GM19468 (cell line): ENCODE results near the gene ADAM22.
"Not testable (repeated sequence)": the region's sequence is repeated elsewhere in the genome, so short reads cannot be mapped to it uniquely, and the experiment has no call there.

Source experiments
- ATAC-seq: cut with Tn5 transposase; IDR thresholded peaks from one replicate; pipeline ENCODE4 v1.9.1; 2021; ENCODE audit warnings: mild to moderate bottlenecking, moderate library complexity, moderate number of reproducible peaks; ENCODE audit not compliant: unreplicated experiment; ENCODE audit errors: extremely low read depth

The ADAM22 gene

DNA sequence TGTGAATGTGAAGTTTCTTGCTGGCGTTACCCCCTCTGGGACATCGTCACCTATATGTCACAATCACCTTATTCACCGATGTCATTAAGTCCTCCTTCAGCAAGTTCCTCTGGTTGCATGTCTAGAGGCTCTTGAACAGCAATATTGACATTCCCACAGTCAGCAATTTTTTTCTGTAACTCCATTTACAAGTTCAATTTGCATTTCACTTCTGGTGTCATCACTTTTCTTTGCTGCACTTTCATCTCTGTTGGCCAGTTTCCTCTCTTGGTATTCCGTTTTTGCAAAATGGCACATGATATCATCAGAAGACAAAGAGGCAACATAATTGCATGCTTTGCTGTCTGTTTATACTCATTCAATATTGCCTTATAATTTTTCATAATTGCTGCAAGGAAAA lies 216.0 kb downstream of the ADAM22 start:
- no peak for ATAC-seq

DNA sequence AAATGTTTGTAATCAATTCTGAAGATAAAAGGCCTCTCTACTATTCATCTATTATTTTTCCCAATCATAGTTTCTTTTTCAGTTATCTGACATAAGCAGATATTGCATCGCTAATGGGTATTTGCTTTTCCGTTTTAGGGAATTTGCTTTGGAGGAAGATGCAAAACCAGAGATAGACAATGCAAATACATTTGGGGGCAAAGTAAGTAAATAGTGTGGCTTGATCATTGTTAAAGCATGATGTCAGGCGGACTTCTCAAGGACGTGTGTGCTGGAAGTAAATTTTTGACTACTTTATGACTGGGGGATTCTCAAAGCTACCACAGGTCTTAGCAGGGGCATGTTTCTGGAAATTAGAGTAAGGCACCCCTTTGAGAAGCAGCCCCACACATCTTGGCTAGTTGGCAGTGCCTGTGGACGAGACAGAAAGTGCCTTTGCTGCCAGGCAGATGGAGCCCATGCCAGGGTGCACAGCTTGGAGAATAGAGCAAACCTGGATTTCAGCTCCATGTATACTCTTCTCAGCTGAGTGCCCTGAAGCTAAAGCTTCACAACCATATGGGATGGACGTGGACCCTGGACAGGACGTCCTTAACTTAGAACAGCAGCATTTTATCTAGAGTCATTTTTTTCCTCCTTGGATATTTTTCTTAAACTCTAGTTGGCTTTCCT lies 217.2 kb downstream of the ADAM22 start:
- ATAC-seq, result no peak

DNA sequence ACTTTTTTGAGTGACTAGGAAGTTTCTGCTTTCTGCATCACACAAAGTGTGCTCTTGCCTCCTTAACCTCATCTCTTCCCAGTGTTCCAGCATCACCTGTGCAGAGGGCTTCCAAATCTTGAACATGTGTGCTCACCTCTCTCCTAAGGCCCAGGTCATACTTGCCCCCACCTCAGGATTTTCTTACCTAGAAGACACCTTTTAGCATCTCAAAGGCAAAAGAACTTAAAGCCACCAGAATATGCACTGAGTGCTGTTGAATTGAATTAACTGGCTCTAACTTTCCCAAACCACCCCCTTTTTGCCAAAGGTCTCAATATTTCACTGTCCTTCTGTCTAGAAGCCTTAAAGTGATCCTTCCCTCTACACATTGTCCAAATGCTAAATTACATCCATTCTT lies 219.3 kb downstream of the ADAM22 start:
- ATAC-seq, result no peak

DNA sequence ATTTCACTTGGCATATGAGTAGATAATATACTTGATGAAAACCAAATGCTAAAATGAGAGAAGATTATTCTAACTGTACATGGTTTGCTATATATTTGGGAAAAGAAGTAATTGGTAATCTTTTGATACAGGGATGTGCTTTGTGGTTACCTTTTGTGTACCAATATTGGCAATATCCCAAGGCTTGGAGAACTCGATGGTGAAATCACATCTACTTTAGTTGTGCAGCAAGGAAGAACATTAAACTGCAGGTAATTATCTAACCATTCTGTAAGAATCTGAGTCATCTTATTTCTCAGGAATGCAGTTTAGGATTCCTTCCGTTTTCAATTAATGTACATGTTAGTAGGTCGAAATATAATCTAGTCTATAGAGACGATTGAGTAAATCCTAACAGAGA lies 221.7 kb downstream of the ADAM22 start:
- no peak for ATAC-seq

DNA sequence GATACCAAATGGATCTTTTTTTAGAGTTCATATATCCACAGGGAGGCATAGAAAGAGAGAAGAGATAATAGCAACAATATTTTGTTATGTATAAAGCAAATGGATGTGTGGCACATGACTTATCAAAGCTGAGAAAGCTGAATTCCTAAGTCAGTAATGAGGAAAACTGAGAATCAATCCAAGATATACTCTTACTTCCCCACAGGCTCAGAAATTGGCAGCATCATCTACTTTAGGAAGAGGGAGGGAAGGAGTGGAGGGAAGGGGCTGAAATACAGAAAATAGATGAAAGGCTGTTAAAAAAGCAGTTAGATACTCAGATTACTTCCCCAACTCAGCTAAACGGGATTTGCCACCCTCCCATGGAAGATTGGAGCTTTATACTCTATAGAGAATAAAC lies 222.3 kb downstream of the ADAM22 start:
- no peak for ATAC-seq

DNA sequence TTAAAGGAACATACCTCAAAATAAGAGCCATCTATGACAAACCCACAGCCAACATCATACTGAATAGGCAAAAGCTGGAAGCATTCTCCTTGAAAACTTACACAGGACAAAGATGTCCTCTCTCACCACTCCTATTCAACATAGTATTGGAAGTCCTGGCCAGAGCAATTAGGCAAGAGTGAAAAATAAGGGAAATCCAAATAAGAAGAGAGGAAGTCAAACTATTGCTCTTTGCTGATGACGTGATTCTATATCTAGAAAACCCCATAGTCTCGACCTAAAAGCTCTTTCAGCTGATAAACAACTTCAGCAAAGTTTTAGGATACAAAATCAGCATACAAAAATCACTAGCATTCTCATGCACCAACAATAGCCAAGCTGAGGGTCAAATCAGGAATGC lies 225.7 kb downstream of the ADAM22 start:
- ATAC-seq, result not testable (repeated sequence)

DNA sequence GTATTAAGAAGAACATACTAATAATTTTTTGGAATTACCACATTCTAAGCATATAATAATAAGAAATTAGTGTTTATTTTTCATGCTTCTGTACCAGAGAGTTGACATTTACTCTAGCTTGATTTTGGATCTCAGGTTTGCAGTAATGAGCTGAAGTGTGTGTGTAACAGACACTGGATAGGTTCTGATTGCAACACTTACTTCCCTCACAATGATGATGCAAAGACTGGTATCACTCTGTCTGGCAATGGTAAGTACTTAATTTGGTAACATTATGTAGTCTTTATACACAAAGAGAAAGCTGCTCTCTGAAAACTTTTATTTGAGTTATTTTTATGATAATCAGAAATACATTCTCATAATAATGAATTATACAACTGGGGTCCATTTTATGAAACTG lies 231.6 kb downstream of the ADAM22 start:
- no peak for ATAC-seq

DNA sequence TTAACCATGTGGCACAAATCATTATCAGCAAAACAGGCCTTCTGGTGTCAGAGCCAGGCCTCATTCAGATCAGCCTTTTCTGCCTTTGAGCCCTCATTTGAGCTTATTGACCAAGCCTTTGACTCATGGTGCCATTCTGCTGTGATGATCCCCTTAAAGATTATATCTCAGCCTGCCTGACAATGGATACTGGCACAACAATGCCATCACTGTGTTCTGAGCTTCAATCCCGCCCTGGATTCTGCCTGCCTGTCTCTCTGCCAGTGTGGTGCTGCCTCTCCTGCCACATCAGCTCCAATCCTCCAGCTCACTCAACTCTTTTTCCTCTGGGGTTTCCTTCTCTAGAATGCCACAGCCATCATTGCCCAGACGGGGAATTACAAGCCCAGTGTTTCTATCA lies 233.2 kb downstream of the ADAM22 start:
- no peak for ATAC-seq

DNA sequence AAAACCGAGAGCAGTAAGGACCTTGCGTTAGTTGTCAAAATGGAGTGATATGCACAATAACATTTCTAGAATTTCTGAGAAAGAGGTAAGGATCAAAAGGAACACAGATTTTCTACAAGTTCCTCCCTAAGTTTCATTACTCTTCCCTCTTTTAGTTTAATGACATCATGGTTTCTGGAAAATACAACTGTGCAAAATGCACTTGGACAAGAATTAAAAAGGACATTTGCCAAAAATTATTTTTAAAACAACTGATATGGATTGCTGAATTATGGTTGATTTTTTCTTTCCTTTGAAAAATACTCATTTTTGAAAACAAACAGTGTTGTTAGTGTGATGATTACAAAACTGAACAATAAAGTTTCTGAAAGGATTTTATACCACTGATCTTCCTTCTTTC lies 233.7 kb downstream of the ADAM22 start:
- no peak for ATAC-seq

DNA sequence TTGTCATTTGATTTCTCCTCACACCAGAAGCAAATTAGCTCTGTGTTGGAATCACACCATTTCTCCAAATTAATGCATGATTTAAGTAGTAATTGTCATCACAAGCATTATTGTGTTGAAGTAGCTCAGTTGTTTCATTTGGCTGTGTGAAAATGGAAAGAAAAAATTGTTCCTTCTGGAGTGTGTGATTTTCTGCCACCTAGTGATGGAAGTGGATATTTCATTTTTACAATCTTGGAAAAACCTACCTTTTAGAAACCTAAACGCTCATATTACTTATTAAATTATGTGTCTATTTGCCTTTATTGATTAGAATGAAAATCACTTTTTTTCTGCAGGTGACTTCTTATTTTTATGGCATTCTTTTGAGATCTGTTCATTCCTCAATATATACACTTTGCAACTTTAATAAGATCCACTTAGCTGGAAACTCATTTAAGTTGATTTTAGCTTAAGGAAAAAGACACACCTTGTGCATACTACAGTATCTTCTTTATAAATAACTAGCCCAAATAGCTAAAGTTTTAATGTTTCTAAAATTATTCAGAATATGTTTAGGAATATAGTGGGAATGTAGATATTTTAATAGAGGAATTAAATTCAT lies 235.8 kb downstream of the ADAM22 start:
- ATAC-seq, result no peak

DNA sequence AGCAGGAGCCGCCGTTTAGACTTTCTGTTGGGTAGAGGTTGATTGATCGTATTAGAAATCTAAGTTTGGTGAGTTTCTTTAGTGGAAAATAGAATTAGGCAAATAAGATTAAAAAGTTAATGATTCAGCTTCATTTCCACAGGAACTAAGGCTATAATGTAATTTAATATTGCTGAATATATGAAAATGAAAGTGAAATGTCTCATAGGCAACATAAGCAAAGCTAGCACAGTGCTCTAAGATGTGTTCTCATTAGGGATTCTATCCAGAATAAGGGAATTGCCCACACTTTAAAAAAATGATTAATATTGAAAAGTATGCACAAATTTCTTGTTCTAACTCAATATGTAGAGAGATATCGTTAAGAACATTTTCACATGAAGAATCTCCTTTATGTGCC lies 238.8 kb downstream of the ADAM22 start:
- ATAC-seq, result no peak

DNA sequence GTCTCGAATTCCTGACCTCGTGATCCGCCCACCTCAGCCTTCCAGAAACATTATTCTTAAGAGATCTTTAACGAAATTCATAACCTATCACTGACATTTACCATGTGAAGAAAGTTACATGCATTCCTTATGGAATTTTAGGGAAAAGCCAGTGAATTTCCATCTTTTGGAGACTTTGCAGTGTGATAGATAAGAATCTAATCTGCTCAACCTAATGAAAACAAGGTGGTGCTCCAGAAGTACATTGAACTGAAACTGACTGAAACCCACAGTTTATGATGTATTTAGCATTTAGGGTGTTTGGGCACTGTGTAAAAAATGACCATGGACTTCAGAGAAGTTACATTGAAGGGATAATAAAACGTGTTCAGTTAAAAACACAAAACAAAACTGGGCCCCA lies 242.1 kb downstream of the ADAM22 start:
- ATAC-seq, result no peak

DNA sequence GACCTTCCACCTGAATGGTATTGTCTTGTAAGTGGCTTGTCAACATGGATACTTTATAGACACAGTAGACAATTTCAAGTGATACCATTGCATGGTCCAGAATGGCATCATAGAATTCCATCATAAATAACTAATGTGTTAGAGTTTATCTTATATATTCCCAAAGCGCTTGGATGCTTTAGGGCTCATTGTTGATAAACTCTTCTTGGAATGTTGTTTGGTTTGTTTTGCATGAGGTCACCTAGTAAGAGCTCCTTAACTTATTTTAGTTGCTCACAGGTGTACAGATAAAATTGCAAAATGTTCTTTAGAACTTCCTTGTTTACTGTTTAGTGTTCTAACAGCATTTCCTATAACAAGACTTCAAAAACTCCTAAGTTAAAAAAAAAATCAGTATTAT lies 249.0 kb downstream of the ADAM22 start:
- no peak for ATAC-seq

DNA sequence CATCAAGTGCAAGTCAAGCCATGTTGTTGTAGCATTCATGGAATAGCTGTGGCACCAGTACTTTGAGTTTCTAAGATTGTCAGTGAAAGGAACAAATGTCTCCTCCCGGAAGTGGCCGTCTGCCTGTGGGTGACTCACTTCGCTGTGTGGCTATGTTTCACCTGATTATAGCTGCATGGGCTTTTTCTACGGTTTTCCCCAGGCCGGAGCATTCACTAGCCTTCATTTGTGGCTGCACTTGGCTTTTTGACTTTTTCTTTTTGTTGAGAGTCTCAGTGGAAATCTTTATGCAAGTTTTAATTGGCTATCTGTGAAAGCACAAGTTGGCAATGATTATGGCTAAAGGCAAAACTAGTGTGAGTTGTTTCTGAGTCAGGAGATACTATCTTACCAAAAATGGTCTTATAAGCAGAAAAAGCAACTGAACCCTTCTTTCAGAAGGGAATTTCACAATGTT lies 250.8 kb downstream of the ADAM22 start:
- ATAC-seq, result no peak

DNA sequence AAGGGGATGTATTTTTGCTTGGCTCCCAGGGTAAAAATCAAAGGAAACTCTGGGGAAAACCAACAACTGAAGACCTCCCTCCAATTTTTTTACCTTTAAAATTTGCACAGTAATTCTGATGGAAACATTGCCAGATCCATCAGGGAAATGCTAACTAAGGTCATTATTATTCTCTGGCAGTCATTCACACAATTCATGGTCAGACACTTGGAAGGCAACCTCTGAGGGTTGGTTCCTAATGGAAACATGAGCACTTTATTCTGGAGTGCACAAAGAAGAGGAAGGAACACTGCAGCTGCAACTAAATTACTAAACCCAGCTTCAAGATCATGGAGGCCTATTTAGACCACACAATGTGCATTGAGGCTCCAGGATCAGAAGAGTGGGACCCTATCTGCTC lies 251.6 kb downstream of the ADAM22 start:
- ATAC-seq, result no peak

DNA sequence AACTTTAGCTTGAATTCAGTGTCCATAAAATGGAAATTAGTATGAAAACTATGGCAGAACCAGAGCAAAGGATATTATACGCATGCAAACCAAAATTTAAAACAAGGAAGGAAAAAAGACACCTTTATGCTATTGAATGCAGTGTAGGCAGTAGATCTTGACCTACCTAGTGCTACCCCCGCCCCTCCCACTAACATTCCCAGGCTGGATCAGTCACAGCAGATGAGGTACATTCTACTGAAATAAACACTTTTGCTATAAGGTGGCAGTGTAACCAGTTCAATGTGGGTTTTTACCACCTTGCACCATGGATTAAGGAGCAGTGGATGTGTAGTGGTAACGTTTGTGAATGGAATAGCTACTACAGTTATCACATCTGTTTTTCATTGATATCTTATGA lies 257.9 kb downstream of the ADAM22 start:
- no peak for ATAC-seq

DNA sequence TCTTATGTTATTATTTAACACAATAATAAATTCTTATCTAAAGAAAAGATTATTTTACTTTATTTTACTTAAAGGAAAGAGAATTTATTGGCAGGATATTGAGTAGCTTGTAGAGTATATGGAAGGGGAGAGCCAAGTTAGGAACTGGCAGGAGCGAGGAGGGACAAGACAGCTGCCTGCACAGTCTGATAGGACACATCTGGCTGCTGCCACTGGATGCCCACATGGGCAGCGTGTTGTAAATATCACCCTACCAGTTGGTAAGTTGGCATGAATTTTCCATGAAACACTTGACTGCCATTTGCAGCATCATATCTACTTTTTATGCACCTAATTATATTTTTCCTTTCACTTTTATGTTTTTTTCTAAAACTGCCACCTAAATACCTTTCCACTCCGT lies 266.2 kb downstream of the ADAM22 start:
- ATAC-seq, result no peak

DNA sequence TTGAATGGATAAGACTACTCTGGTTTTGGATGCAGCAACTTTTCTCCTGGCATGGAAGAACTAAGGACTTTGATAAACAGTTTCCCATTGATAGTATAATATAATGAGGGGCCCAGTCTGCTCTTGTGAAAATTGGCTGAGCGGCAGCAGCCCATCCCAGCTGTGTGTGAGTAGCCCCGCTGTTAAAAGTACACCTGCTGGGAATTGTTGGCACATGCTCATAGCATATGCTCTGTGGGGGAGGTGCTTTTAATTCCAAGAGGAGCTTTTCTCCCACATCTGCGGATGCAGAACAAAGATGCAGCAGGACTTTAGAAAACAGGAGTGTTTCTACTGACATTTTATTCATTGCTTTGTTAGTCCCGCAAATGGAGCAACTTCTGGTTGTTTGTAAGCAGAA lies 266.7 kb downstream of the ADAM22 start:
- ATAC-seq, result no peak

DNA sequence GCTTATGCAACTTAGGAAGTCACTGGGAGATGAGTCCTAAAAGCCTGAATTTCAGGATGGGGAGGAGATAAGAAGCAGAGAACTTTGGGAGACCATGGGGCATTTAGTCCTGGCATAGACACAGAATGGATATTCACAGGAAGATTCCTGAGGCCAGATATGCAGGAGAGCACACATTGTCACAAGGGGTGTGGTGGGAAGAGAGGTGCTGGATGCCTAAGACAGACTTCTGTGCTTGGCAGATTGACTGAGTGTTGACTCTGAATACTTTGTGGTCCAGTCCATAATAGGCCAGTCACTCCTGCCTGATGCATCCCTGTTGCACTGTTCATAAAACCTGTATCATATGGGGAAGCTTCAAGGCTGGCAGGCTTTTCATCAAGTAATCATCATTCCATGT lies 267.3 kb downstream of the ADAM22 start:
- no peak for ATAC-seq

DNA sequence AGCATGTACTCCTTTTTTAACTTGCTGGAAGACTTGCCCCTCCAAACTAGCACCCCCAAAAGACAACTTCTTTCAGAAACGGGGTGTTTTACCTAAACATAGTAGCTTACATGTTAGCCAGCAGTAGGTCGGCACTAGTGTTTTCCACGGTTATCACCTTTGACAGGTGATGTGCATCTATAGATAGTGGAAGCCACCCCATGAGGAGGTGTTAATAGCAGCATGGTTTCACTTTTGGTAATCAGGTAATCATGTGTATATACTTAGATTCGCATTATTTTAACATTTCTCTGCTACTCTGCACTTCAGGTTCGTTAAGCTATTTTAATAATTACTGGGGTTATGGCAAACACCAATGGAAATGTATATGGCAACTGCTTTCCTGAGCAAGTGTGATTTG lies 268.2 kb downstream of the ADAM22 start:
- no peak for ATAC-seq

DNA sequence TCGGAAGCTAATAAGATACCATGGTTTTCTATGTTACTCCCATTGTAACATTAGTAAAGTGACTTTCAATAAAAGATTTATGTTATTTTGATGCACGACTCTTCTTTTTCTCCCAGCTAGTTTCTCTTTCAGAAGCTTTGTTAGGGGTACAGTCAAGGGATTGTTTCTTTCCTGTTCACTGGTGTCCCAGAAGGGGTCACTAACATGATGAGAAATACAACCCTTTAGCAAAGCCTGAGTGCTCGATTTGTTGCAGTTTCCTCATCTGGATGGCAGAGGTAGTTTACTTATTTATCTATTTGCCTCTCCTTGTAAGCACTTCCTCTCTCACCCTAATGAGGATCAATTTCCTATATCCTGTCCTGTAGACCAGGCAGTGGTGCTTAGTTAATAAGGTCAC lies 268.7 kb downstream of the ADAM22 start:
- ATAC-seq, result no peak

DNA sequence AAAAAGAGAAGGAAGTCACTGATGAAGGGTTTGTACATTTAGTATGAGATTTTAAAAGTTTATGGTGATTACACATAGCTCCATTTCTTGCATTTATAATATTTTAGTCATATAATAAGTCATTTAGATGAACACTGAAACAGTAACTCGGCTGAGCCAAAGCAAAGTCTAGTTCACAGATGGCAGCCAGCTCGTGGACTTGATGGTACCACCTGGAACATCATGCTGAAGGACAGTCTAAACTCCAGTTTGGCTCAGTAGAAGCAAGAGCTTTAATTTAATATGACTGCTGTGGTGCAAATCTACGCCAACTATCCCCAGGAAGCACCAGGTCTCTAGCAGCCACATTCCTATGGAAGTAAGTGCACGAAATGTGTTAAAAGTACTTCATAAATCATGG lies 269.4 kb downstream of the ADAM22 start:
- no peak for ATAC-seq
